Spleen (tissue), 7 donors: Measurements from ENCODE around the gene KCNJ10.

Experiments
- POLR2A ChIP-seq, 3 donors: fragments of 450-650 bp; IDR thresholded peaks; one replicate each; pipeline ENCODE4 v1.5.1; 2017; ENCODE audit warnings: antibody characterized with exemption in 3 of 3, mild to moderate bottlenecking in 1 of 3
- TF ChIP-seq, protein P1 (sequence below), 11 experiments: fragments of 200-600 bp in 7 of 11; fragments of 450-650 bp in 4 of 11; sonication (generic) in 4 of 11; IDR thresholded peaks in 8 of 11; conservative IDR thresholded peaks in 3 of 11; 1 replicate in 7 of 11; 2 replicates in 4 of 11; pipeline versions ENCODE4 v1.4.0 to v1.8.0; 2016 to 2021; ENCODE audit warnings: antibody characterized with exemption in 11 of 11, inconsistent platforms in 4 of 11, mild to moderate bottlenecking in 1 of 11
- donor health status: DM: no; HTN: no; CAD: no; lungs with moderate emphysema.
- donor health status: DM: no; HTN: no; CAD: no.
- donor health status: DM: no; HTN: no; CAD: no.

- TF ChIP-seq, protein P1, sequence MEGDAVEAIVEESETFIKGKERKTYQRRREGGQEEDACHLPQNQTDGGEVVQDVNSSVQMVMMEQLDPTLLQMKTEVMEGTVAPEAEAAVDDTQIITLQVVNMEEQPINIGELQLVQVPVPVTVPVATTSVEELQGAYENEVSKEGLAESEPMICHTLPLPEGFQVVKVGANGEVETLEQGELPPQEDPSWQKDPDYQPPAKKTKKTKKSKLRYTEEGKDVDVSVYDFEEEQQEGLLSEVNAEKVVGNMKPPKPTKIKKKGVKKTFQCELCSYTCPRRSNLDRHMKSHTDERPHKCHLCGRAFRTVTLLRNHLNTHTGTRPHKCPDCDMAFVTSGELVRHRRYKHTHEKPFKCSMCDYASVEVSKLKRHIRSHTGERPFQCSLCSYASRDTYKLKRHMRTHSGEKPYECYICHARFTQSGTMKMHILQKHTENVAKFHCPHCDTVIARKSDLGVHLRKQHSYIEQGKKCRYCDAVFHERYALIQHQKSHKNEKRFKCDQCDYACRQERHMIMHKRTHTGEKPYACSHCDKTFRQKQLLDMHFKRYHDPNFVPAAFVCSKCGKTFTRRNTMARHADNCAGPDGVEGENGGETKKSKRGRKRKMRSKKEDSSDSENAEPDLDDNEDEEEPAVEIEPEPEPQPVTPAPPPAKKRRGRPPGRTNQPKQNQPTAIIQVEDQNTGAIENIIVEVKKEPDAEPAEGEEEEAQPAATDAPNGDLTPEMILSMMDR (IDR thresholded peaks at IDR 0.05 in 8 of 11, conservative IDR thresholded peaks at IDR 0.05 in 3 of 11) = no peak
- TF ChIP-seq POLR2A (IDR thresholded peaks at IDR 0.05) = no peak
These were observed 60.2 kb downstream of the KCNJ10 start for GRCh38 chr1:160009801-160010200.
